OCI-LY3 (cell line): Measurements from ENCODE around the gene DCPS.
A peak's percentile ranks its signal among the peaks of the same experiment; 100 is the strongest.
"Not testable (repeated sequence)": the region's sequence is repeated elsewhere in the genome, so short reads cannot be mapped to it uniquely, and the experiment has no call there.

Experiments
- H2AFZ ChIP-seq: fragments of 200-600, 300-600 bp; shearing (Covaris generic); 2 replicates; pipeline ENCODE4 v1.6.0; 2014; ENCODE audit warnings: antibody characterized with exemption, low read depth, low read length
- H3K27ac ChIP-seq: fragments of 200-600, 300-600 bp; sonication (generic); 2 replicates; pipeline ENCODE4 v1.5.1; 2014; ENCODE audit warnings: mild to moderate bottlenecking, low read length, moderate library complexity, mixed read lengths
- H3K27me3 ChIP-seq: fragments of 200-600, 300-600 bp; sonication (generic); 2 replicates; pipeline ENCODE4 v1.6.1; 2014; ENCODE audit warnings: low read depth, low read length, mixed read lengths
- H3K36me3 ChIP-seq: fragments of 200-600, 300-600 bp; sonication (generic); replicated peaks from 2 replicates; pipeline ENCODE3; 2014; ENCODE audit warnings: low read depth, low read length, mixed read lengths
- H3K4me1 ChIP-seq: fragments of 300-600, 200-600 bp; sonication (generic); 2 replicates; pipeline ENCODE4 v1.6.1; 2014; ENCODE audit warnings: low read length, mixed read lengths
- H3K4me2 ChIP-seq: fragments of 200-600, 300-600 bp; sonication (generic); 2 replicates; pipeline ENCODE4 v1.6.1; 2014; ENCODE audit warnings: low read length, mixed read lengths
- H3K4me3 ChIP-seq: fragments of 300-600, 200-600 bp; sonication (generic); 2 replicates; pipeline ENCODE4 v1.5.1; 2014; ENCODE audit warnings: antibody characterized with exemption, mild to moderate bottlenecking, low read length, moderate library complexity
- H3K79me2 ChIP-seq: fragments of 300-600, 200-600 bp; shearing (Covaris generic); 2 replicates; pipeline ENCODE4 v1.6.1; 2014; ENCODE audit warnings: mild to moderate bottlenecking, low read length, mixed read lengths
- H3K9ac ChIP-seq: fragments of 300-600, 200-600 bp; shearing (Covaris generic); 2 replicates; pipeline ENCODE4 v1.6.0; 2014; ENCODE audit warnings: mild to moderate bottlenecking, low read length, moderate library complexity
- H3K9me3 ChIP-seq: fragments of 200-600, 300-600 bp; shearing (Covaris generic); 2 replicates; pipeline ENCODE4 v1.6.1; 2014; ENCODE audit warnings: low read length, mixed read lengths; ENCODE audit not compliant: insufficient read depth
- H4K20me1 ChIP-seq: fragments of 200-600, 300-600 bp; sonication (generic); 2 replicates; pipeline ENCODE4 v1.6.1; 2016; ENCODE audit warnings: low read length, mixed read lengths; ENCODE audit not compliant: insufficient read depth
- EZH2phosphoT487 ChIP-seq: fragments of 200-600 bp; shearing (Covaris generic); IDR thresholded peaks from 2 replicates; pipeline ENCODE4 v1.6.1; 2018; ENCODE audit warnings: antibody characterized with exemption, mixed run types, low read depth
- TF ChIP-seq, protein P1 (sequence below): fragments of 200-600, 300-600 bp; sonication (generic); IDR thresholded peaks from 2 replicates; pipeline ENCODE4 v1.5.1; 2014; ENCODE audit warnings: antibody characterized with exemption, low read length, low read depth

The DCPS gene

DNA sequence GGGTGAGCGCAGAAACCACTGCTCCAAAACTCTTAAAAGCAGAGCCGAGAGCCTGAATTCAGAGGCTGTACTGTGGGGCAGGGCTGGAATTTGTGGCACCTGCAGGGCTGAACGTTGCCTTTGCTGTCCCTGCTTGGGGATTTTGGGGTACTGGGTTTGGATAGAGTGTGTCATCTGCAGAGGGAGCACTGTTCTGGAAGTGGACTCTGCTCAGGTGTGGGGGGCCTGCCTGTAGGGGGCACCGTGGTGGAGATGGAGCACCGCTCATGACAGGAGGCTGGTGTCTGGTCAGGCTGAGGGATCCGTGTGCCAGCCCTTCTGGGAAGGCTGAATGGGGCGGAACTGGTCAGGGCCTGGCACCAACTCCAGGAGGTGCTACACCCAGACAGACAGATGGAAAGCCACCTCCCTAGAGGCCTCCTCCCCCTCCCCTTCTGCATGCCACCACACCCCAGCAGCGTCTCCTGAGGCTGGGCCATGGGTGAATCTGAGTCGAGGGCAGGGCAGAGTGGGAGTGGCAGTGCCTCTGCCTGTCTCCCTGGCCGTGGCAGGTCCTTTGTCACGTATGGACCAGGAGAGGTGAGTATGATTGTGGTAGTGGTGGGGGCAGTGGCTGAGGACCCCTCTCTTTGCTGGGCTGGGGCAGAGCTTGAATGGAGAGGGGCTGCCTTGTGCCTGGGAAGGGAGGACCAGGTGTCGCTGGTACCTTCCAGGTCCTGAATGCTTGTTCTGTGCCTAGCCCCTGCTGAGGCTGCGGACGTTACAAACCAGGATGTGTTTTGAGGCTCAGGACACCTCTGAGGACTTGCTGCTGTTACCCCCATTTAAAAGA is 63.2 kb downstream of the DCPS start:
- not testable (repeated sequence) for H3K9ac ChIP-seq, H3K27ac ChIP-seq, H3K36me3 ChIP-seq, H3K27me3 ChIP-seq, H3K79me2 ChIP-seq, H3K4me3 ChIP-seq, H3K4me1 ChIP-seq, H2AFZ ChIP-seq, H3K4me2 ChIP-seq, H4K20me1 ChIP-seq, H3K9me3 ChIP-seq
- TF ChIP-seq, protein P1, sequence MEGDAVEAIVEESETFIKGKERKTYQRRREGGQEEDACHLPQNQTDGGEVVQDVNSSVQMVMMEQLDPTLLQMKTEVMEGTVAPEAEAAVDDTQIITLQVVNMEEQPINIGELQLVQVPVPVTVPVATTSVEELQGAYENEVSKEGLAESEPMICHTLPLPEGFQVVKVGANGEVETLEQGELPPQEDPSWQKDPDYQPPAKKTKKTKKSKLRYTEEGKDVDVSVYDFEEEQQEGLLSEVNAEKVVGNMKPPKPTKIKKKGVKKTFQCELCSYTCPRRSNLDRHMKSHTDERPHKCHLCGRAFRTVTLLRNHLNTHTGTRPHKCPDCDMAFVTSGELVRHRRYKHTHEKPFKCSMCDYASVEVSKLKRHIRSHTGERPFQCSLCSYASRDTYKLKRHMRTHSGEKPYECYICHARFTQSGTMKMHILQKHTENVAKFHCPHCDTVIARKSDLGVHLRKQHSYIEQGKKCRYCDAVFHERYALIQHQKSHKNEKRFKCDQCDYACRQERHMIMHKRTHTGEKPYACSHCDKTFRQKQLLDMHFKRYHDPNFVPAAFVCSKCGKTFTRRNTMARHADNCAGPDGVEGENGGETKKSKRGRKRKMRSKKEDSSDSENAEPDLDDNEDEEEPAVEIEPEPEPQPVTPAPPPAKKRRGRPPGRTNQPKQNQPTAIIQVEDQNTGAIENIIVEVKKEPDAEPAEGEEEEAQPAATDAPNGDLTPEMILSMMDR = peak; percentile 20

DNA sequence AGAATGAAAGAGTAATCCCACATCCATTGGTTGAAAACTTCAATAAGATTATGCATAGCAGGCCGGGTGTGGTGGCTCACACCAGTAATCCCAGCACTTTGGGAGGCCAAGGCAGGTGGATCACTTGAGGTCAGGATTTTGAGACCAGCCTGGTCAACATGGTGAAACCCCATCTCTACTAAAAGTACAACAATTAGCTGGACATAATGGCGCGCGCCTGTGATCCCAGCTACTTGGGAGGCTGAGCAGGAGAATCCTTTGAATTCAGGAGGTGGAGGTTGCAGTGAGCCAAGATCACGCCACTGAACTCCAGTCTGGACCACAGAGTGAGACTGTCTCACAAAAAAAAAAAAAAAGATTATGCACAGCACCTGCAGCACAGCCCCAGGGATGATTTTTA is 63.9 kb downstream of the DCPS start:
- H3K4me2 ChIP-seq, H3K79me2 ChIP-seq, H3K9me3 ChIP-seq, H3K4me1 ChIP-seq, H3K9ac ChIP-seq, H4K20me1 ChIP-seq, H3K36me3 ChIP-seq, H3K27ac ChIP-seq, H2AFZ ChIP-seq, H3K4me3 ChIP-seq, H3K27me3 ChIP-seq: not testable (repeated sequence)

DNA sequence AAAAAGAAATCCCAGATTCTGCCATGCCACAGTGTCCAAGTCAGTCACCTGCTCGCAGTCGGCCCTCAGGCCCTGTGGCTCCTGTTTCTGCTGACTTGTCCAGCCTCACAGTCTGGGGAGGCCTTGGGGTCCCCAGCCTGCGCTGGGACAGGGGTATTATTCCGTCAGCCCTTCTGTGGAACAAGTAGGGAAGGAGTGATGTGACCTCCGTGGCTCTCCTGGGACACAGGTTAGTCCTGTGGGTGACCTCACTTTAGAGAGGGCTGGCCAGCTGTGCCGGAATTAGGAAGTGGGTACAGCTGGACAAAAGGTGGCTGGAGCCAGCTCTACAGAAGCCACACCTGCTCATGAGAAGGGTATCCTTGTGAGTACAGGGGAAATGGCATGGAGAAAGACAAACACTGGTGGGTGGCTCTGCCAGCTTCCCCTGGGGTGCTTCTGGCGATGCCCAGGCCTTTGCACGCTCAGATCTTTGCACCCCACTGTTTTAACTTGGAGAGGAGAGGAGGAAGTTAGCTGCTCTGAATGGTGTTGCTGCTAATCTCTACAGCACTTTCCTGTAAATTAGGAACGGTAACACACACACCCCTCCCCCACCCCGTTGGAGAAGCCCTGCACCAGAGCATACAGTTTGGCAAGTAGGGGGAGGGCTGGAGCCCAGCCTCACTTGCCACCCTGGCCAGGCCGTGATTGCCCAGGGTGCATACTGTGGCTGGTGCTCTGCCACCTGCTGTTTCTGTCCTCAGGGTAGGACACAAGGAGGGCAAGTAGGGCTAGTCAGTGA is 64.7 kb downstream of the DCPS start:
- not testable (repeated sequence) for H3K4me2 ChIP-seq, H3K36me3 ChIP-seq, H3K9ac ChIP-seq, H3K4me1 ChIP-seq, H4K20me1 ChIP-seq, H3K4me3 ChIP-seq, H3K79me2 ChIP-seq, H3K27ac ChIP-seq, H2AFZ ChIP-seq, H3K27me3 ChIP-seq, H3K9me3 ChIP-seq
- TF ChIP-seq, protein P1 = 0 out of 2 replicates have a peak, but pooled peaks have one; percentile 4

DNA sequence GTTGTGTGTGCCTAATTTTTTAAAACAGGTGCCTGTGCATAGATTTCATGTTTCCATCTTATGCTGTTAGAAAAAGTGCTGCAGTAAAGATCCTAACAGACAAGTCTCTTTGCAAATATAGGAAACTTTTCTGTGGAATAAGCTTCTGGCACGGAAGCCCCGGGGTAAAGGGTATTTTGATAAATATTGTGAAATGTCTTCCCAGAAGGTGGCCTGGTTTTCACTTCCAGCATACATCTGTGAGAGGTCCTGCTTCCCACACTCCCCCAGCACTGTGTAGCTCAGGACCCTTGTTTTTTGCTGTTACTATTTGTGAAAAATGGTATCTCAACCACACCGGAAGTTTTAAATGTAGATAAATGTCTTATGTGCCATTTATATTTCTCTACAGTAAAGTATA is 66.2 kb downstream of the DCPS start:
- no peaks in the 10 kb centered on the region for H3K79me2 ChIP-seq
- H3K9ac ChIP-seq = no peak overlapping the region
- H4K20me1 ChIP-seq = no peaks in the 10 kb centered on the region
- H3K4me2 ChIP-seq = no peak overlapping the region
- TF ChIP-seq, protein P1 = no peak
- TF ChIP-seq EZH2phosphoT487 = no peak
- no peak overlapping the region for H3K27ac ChIP-seq
- no peak overlapping the region for H2AFZ ChIP-seq
- no peaks in the 10 kb centered on the region for H3K9me3 ChIP-seq
- H3K4me1 ChIP-seq = peaks cover 8% of the 10 kb centered on the region; the same call in 1 of the 2 replicates
- no peaks in the 10 kb centered on the region for H3K27me3 ChIP-seq
- no peaks in the 10 kb centered on the region for H3K36me3 ChIP-seq
- H3K4me3 ChIP-seq = no peak overlapping the region
